GM18508 (cell line): ENCODE results near the gene AP3D1.
"Not testable (repeated sequence)": the region's sequence is repeated elsewhere in the genome, so short reads cannot be mapped to it uniquely, and the experiment has no call there.

Source experiments
- ATAC-seq: cut with Tn5 transposase; IDR thresholded peaks from one replicate; pipeline ENCODE4 v1.9.1; 2021; ENCODE audit warnings: moderate number of reproducible peaks; ENCODE audit not compliant: insufficient read depth, unreplicated experiment

AP3D1 gene

DNA sequence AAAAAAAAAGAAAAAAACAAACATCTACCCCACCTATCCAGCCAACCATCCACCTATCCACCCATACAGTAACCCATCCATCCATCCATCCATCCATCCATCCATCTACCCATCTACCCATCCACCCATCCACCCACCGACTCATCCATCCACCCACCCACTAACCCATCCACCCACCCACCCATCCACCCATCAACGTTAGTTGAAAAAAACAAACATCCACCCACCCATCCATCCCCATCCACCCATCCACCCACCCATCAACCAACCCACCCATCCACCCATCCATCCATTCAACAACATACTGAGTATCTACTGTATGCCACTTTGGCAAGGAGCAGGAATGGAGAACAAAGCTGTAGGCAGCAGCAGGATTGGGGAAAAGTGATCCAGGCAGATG, 6.1 kb upstream of the AP3D1 start:
- no peak for ATAC-seq

DNA sequence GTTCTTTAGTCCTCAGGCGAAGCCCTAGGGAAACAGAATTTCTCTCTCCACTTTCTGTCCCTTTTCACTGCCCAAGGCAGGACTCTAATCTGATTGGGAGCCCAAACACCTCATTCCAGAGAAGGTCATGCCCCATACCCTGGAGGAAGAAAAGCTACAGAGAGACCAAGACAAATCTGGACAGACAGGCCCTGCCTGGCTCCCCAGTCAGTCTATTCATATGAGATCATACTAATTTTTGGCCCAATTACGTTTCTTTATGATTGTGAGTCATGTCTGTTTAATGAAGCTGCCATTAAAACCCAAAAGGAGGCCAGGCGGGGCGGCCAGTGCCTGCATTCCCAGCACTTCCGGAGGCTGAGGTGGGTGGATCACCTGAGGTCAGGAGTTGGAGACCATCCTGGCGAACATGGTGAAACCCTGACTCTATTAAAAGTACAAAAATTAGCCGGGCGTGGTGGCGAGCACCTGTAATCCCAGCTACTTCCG, 3.3 kb upstream of the AP3D1 start:
- no peak for ATAC-seq

DNA sequence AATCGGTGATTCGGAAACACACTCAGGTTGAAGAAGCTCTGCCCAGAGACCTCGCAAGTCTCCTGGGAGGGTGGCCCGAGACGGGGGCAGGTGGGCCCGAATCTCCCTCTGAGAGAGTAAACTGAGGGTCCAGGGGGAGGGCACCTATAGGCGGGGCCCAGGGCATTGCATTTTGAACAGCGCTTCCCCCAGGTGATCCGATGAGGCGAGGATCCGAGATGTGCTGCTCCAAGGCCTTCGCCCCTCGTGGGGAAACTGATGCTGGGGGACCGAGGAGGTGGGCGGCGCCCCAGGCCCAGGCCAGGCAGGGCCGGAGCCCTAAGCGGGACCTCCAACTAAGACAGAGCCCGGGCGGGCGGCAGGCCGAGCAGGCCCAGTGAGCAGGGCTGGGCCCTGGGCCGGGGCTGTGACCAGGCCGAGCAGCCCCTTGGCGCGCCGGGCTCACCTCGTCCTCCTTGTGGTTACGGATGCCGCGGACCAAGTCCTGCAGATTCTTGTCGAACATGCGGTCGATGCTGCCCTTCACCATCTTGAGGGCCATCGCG, 500 bp downstream of the AP3D1 start:
- no peak for ATAC-seq

DNA sequence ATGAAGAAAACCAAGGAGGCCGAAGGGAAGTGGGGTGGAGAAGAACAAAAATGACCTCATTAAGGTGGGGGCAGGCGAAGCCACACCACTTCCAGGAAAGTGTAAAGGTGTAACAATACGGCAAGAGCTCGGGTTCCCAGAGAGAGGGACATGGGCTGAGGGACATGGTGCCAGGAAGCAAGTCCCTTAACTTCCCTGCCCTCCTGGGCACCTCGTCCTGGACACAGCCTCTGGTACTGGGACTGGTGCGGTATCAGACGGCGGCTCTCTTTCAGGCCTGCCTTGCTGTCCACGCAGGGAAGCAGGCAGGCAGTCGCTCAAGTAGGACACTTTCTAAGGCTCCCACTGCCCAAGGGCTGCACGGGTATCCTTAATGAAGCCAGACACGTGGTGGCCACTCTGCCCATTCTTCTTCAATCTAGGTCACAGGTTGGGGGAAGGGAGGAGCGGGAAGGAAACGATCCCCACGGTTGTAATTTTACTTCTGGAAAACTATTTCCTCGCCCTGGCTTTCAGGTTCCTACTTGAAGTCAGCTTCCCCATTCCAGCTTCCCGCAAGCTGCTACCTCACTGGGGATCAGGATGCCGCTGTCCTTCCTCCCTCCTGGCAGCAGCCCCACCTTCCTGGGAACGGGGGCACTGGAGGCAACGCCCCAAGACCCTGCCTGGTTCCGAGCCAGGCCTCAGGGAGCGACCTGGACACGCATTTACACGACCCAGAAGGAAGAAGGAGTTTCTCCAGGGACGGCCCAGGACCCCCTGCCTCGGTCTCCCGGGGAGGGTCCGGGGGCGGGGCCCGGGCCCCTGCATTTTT, 1.2 kb downstream of the AP3D1 start:
- ATAC-seq: no peak

DNA sequence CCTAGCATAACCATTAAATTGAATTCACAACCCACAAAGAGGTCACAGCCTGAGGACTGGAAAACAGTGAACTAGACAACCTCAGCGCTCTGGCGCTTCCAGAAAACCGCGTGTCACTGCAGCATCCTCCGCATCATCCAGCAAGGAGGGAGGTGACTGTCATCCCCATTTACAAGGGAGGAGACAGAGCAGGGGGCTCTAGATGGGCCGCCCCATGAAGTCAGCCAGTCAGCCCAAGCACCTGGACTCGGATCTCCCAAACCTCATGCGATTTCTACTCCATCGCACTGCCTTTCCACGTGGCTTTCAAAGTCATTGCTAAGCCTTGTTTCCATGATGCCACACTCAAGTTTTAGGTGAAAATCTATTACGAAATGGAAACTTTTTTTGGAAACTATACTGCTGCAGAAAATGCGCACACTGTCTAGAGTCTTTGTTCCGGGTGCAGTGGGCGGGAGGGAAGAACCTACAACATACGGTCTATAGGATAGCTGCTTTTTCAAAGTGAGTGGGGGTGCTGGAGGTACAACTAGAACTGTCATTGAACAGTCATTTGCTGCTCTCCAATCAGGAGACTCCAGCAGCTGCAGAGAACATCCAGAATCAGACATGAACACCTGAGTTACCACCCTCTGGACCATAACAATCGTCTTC, 2.8 kb downstream of the AP3D1 start:
- no peak for ATAC-seq

DNA sequence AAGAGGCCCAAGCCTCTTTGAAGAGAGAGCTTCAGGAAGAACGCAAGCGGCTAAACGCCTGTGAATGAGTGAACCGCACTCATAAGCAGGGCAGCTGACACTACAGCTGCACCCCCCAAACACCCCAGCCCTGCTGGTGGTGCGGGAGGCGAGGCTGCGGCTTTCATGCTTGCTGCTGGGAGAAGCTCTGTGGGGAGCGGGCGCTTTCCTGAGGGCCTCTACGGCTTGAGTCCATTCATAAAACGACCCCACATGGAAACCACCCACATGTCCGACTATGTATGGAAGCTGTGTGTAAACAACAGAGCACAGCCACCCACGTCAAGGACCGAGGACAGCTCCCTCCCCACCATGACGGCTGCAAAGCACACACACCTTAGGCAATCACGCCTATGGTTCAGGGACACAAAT, 5.5 kb downstream of the AP3D1 start:
- no peak for ATAC-seq

DNA sequence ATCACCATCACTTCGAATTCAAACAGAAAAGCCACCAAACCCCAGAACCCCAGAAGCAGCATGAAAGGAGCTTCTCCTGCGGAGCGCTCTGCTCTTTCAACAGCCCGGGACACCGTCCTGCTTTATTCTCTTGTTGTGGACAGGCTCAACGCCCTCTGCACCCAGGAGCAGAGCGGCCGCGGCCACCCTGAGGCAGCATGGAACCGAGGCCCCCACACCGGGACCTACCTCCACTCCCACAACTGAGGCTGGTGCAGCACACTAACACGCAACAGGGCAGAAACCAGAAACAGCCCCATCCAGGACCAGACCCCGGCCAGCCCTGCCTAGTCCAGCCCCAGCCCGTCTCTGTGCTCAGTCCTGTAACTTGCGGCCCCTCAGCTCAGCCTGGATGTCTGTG, 7.2 kb downstream of the AP3D1 start:
- no peak for ATAC-seq

DNA sequence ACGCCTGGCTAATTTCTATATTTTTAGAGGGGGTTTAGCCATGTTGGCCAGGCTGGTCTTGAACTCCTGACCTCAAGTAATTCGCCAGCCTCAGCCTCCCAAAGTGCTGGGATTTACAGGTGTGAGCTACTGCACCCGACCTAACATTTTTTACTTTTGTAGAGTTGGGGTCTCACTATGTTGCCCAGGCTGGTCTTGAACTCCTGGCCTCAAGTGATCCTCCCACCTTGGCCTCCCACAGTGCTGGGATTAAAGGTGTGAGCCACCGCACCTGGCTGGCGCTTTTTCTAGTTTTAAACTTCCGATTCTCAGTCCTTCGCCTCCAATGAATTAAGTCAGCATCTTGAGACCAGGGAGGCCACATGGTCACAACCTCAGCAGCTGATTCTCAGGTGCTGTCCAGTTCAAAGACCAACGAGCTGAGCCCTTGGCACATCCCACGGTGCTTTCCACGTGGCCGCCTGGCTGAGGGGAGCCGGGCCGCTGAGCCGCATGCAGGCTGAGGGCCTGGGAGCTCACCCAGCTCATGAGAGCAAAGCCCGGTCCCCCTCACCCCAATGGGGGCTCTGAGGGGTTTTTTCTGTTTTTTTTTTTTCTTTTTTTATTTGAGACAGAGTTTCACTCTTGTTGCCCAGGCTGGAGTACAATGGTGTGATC, 9.1 kb downstream of the AP3D1 start:
- no peak for ATAC-seq

DNA sequence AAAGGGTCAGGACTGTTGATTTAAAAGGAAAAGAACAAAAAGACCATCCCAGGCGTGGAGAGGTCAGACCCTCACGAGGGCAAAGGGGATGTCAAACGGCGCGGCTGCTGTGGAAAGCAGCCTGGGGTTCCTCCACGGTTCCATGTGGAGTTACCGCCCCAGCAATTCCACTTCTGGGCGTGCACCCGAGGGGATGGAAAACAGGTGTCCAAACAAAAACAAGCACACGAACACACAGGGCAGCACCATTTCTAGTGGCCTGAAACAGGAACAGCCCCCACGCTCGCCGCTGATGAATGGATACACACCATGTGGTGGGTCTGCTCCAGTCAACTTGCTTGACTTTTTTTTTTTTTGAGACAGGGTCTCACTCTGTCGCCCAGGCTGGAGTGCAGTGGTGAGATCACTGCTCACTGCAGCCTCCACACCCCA, 11.2 kb downstream of the AP3D1 start:
- ATAC-seq: no peak

DNA sequence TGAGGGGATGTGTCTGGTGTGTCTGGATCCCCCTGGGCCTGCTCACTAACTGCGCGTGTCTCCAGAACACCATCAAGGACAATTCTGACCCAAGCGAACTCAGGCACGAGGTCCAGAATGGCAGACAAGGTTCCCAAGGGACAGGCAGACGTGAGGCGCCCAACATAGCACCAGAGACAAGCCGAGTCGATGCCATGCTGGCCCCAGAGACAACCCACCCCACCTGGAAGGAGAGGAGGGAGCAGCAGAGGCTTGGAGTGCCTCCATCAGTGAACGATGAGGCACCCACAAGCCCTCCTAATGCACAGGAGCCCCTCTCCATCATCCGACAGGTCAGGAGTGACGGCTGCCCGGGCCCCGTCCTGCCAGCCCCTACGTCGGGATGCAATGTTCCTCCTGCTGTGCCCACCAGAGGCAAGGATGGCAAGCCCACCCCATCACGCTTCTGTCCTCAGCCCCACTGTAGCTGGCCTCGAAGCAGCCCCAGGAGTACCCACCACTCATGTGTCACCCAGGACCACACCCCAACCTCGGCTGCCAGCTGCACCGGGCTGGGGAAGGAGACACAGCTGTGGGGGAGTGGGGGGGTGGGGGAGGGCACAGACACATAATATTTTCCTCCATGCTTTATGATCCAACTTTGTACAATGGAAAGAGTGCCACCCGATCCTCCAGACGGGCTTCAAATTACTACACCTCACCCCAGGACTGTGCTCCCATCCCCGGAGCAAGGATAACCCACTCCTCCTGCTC, 11.8 kb downstream of the AP3D1 start:
- no peak for ATAC-seq

DNA sequence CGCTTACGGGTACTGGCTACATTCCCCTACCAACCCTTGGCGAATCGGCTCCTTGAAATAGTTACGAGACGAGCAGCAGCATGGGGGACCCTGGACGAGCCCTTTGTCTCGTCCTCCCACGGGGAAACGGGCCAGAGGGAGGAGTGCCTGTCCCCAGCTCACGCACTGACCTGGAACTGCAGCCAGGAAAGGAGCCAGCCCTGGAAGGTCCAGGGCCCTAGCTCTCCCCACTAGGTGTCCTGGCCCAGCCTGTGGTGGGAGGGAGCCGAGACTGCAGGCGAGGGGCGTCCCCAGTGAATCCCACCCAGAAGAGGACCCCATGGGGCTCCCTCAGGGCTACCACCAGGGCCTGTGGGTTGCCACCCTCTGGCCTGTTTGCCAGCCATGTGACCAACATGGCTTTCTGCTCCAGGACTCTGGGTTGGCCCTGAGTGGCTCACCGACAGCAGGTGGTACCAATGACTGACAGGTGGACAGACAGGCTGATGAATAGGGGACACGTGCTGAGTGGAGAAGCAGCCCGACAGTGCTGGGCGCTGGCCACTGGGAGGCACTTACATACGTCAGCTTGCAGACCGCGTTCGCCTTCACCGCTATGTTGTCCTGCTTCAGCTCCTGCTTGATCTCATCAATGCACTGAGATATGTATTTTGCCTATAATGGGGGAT, 13.2 kb downstream of the AP3D1 start:
- no peak for ATAC-seq

DNA sequence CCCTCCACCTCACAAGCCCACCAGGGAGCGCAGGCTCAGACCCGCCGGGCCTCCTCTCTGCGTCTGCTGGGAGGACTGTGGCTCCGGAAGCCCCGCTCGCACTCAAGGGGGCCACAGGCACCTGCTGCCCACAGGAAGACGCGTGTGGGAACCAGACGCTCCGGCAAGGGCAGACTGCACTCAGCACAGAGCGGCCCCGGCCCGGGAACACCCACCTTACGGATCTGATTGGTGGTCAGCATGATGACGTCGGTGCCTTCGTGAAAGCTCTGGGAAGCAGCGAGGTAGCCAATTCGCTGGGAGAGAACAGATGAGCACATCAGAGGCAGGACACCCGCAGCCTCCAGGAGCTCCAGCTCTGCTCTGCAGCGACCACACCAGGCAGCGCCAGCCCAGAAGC, 14.6 kb downstream of the AP3D1 start:
- ATAC-seq: no peak

DNA sequence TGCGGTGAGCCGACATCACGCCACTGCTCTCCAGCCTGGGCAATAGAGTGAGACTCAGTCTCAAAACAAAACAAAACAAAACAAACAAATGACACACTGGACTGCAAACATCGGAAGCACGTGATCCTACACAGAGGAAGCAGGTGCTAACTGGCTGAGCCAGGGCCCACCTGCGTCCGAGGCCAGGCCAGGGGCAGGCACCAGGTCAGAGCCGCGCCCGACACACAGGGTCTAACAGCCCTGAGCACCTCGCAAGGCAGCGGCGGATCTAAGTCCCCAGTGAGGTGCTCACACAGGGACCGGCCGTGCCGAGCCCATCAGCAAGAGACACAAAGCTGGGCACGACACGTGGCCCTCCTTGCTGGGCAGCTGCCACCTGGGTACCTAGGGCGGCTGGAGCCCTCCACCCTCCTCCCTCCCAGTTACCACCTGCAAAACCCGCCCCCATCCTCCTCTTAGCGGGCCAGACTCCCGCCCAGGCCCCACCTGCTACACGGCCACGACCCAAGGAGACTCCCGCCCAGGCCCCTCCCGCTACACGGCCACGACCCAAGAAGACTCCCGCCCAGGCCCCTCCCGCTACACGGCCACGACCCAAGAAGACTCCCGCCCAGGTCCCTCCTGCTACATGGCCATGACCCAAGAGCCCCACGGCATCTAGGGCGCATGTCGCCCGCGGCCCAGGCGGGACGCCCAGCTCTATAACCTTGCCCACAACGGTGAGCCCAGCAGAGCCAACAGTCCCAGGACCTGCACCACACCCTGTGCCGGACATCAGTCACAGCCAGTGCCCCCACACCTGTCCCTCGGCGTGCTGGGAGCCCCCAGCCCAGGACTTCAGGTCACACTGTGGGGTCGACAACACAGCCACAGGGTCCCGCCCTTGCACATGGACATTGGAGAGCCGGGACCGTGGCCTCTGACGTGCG, 15.6 kb downstream of the AP3D1 start:
- ATAC-seq: no peak

DNA sequence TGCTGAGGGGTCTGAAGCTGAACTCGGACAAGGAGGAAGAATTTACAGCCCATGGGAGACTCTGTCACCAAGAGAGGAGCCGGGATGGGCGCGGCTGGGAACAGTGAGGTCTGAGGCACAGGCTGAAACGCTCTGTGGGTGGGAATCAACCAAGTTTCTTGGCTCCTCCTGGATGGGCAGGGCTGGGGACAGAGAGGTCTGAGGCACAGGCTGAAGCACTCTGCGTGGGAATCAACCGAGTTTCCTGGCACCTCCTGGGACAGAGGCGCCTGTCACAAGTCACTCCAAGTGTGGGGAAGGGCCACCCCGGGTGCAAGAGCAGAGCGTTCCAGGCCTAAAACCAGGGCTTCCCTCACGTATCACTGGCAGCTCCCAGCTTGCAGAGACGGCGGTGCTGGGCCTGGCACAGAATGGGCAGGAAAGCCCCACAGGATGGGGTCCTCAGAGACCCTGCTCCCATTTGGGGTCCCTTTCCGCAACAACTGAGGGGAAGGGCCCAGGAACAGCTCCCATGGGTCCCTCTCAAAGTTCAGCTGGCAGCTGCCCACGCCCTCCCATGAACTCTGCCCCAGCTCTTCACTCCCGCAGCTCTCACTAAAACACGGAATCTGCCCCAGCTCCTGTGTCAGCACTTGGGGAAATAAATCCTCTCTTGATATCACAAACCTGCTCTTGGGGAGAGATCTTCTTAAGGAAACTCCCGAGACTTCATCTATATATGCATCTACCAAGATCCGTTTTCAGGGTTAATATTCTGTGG, 18.5 kb downstream of the AP3D1 start:
- no peak for ATAC-seq

DNA sequence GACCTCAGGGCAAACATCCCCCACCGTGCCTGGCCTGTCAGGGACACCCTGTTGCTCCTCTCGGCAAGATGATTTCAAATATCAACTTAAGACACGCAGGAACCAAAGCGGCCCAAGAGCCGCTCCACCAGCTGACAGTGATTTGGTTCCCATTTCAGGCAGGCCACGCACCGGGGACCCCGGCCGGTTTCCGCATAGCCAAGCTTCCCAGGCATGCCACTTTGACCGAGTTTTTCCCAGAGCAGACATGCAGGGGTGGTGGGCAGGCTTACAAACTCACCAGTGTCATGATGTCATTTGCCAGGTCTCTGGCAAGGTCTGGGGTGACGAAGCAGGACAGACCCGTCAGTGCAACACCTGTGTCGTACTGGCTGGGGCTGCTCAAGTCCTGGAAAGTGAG, 19.2 kb downstream of the AP3D1 start:
- no peak for ATAC-seq

DNA sequence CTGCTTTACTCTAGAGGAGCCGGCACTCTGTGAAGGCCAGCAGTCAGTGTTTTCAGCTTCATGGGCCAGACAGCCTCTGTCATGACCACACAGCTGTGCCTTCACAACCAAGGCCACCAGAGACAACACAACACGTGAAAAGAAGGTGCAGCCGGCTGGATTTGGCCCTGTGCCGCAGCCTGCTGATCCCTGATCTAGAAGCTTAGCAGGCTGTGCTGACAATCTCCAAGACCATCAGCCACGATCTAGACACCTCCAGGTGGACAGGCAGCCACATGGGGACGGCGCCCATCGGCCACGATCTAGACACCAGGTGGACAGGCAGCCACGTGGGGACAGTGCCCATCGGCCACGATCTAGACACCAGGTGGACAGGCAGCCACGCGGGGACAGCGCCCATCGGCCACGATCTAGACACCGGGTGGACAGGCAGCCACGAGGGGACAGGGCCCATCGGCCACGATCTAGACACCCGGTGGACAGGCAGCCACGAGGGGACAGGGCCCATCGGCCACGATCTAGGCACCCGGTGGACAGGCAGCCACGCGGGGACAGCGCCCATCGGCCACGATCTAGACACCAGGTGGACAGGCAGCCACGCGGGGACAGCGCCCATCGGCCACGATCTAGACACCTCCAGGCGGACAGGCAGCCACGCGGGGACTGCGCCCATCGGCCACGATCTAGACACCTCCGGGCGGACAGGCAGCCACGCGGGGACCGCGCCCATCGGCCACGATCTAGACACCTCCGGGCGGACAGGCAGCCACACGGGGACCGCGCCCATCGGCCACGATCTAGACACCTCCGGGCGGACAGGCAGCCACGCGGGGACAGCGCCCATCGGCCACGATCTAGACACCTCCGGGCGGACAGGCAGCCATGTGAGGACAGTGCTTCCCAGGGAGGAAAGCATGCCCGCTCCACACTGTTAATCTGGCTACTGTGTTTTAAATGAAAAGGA, 20.1 kb downstream of the AP3D1 start:
- not testable (repeated sequence) for ATAC-seq
